ENCODE results near the gene SLC12A8.

The SLC12A8 gene

GRCh38 chr3:125185805-125186204 is 26.7 kb downstream of the SLC12A8 start:
- no peak for DNase-seq

- no peak for DNase-seq
These were observed 32.7 kb downstream of the SLC12A8 start for GRCh38 chr3:125179884-125180240.

DNA sequence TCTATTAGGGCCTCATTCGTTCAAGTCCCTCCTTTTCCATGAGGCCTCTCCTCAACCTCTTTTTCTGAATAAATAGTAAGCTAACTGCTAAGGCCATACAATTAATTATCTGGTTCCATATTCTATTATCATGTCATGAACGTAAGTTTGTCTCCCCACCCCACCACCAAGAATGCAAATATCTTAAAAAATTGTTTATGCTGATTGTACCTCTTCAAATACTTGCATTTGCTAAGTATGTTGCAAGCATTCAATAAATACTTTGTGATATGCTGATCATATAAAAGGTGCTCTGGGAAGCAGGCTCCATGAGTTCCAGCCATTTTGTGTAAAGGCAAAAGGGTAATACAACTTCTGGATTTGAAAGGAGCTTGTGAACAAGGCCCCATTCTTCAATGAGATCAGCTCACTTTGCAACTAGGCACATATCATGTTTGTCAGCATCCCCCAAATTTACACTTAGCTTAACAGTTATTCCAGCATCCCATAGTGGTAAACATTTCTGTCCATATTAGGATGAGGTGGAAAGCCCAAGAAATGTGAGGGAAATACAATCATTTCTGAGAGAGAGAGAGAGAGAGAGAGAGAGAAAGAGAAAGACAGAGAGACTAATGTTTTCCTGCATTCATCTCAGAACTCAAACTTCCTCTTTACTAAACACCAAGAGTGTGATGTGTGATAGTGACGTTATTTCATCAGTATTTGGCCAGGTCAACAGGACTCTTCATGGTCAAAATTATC is 33.2 kb downstream of the SLC12A8 start:
- DNase-seq: no peak

- DNase-seq: no peak
These were observed 34.8 kb downstream of the SLC12A8 start for GRCh38 chr3:125177746-125178145.

DNA sequence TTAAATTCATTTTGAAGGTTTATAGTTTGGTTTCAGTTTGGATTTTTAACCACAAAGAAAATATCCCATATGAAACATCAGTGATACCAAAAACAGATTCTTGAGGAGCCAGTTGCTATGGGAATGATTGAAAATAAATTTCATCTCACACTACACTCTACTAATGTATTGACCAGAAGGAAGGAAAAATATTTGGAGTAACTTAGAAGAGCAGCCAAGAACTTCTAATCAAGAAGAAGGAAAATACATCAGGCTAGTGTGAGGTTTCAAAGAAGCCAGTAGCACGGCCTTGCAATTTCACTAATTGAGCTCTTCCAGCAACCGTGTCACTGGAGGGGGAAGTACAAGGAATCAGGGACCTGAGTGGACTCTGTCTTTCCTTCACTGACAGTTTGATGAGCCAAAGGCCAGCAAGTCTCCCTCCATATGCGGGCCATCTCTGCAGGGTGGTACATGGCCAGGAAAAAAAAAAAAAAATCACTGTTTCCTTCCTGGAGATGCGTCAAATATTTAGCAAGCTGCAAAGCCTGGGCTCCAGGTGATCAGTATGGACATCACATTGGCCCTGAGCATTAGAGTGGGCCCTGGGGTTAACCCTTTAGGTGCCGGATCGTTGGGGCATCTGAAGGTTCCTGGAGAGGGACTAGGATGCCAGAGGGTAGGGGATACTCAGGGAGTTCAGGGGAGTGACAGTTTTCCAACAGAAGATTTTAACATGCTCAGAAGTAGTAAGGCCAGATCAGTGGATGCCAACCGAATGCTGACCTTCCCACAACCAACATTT is 37.1 kb downstream of the SLC12A8 start:
- no peak for DNase-seq

DNA sequence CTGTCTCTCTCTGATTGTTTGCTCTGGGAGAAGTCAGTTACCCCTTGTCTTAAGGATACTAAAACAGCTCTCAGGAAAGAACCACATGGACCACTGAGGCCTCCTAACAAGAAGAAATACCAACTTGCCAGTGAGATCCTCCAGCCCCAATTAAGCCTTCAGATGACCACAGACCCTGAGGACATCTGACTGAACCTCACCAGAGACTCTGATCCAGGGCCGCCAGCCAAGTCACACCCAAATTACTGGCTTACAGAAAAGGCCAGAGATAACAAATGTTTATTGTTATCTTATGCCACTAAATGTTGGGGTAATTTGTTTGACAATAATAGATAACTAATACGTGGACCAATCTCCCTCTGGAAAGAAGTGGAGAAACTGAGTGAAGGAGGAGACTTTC is 40.2 kb downstream of the SLC12A8 start:
- no peak for DNase-seq

DNA sequence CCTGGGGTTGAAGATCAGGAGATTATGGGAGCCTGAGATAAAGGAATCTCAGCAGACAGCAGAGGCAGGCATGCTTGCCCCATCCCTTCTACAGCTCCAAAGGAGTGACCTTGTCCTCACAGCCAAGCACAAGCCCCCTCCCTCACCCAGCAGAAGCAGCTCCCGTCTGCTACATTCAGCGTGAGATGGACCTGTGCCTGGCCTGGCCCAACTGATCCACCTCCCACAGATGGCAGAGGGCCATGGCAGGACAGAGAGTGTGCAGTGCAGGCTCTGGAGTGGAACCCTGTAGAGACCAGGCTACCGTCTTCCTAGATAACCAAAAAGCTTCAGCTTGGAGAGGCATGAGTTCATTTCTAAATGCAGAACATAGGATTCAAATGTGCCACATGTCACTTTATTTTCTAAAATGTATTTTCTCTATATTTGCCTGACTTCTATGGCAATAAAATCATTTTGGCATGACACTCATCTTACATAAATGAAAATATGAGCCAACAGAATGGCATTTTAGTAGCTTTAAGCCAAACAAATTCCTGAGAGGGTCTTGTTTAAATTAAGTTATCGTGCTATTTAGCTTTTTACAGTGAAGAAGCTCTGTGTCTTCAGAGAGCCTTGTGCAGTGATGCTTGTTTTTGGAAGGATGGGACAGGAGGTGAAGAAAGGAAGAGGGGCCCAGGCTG is 43.7 kb downstream of the SLC12A8 start:
- no peak for DNase-seq

DNA sequence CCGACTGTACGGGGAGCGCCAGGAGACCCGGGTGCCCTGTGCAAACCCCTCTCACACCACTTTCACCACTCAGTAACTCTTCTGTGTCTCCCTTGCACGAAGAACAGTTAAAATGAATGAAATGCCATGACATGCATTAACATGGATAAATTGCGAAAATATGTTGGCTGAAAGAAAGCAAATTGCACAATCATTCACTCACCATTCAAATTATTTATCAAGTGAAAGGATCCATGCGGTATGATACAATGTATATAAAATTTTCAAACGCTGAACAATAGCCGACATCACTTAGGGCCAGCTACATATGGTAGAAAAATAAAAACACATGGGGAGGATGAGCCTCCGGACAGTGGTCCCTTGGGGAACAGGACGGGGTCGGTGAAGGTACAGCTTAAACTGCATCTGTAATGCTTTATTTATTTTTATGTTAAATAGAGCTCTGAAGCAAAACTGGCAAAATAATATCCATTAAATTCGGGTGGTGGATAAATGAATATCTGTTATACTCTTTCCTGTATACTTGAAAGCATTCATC is 45.9 kb downstream of the SLC12A8 start:
- DNase-seq: no peak

DNA sequence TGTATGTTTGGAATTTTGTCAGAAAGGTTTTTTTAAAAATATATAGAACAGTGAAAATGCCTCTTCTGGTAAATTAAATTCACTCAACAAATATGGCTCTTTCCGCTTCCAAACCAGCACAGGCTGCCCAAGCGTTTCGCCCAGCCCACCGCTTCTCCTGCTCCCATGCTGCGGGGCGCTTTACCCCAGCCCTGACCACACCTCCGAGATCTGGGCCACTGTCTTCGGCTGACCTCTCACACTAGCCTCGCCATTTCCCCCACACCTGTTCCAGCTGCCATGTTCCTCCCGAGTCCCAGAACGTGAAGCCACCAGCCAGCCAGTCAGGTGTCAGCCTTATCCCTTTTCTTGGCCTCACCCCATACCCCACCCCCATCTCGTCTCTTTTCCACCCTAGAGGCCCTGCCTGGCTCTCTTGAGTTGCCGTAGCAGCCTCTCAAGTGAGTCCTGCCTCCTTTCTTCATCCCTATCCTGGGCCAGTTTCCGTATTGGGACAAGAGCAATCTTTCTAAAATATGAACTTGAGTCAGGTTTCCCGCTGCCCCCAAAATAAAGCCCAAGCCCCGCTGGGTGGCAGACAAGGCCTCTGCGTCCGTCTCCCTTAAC is 46.5 kb downstream of the SLC12A8 start:
- DNase-seq: no peak

GRCh38 chr3:125165189-125165947 is 47.2 kb downstream of the SLC12A8 start:
- peak; percentile 49 to 53 for DNase-seq

DNA sequence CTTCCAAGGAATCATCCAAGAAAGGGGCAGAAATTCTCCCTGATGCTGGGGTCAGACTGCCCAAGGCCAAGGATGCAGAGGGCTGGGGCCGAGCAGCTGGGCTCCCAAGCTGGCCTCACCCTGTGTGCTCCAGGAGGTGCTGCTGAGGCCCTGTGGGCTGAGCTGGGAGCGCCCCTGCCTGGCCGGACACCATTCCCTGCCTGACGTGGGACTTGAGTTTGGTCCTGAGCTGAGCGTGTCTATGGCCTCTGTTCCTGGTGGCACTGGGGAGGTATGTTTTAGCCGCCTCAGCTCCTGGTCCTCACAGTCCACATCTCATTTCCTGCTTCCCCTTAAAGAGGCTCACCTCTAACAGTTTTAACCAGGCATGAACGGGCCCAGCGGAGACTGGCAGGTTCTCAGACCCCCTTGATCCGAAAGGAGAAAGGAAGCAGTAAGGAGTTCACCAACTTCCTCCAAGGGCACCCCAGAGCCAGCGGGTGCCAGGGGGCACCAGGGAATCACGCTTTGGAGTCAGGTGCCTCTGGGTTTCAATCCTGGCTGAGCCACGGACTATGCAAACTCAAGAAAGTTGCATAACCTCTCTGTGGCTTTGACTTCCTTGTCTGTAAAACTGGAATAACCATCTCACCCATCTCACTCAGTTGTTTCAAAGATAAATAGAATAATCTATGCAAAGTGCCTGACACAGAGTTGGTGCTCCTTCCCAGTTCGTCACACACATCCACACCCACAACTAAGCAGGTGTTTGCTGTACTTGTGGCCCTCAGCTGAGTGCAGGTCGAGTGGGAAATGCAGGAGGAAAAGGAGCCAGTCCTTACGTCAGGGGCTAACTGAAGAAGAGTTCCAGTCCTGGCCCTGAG is 48.6 kb downstream of the SLC12A8 start:
- DNase-seq: peak; percentile 72 to 77

DNA sequence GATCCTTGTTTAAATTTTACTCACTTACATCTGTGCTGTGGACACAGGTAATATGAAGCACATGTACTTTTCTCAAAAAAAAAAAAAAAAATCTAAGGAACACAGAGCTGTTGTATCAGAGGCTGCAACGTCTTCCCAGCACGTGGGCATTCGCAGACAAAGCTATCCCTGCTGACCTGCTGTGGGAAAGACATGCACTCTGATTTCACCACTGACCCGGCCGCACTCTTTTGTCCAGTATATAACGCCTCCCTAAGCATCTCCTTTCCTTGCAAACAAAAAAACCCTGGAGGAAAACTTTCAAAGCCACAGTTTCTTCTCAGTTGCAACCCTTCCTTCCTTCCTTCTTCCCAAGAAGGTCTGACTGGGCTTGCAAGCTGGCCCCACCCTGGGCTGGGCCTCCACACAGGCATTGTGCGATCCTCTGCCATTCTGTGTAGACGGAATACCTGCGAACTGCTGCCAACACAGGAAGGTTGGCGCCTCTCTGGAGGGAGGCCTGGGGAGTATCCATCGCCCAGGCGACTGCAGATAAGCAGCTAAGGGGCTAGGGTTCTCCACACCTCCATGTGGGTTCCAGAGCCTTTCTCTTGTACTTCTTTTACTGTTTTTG is 50.8 kb downstream of the SLC12A8 start:
- no peak for DNase-seq

DNA sequence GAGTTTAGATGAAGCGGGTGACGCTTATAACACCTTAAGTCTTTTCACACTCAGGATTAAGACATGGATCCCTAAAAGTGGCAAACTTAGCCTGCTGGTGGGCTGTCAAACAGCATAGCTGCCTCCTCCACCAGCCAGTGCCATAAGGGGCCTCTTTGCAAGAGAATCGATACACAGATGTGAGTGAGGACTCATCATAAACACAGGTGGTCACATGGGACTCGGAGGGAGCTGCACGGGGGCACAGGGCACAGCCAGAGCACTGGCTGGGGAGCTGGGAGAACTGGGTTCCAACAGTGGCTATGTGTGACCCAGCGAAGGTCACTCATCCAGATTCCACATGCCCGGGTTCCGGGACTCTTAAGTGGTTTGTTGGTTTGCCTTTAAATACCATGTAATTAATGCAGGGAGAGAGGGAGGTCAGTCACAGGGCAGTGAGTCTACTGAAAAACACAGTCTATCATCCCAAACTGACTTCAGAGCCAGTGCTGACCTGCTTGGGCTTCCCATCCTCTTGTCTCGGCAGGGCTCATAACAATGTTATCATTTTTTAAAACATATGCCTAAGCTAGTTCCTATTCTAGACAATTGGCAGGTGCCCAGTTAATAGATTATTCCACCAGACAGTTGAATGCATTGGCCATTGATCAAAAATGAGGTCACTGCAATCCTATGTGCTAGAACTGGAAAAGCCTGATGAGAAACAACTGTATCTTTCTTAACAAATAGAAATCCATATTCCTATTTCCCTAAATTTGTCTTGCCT is 51.8 kb downstream of the SLC12A8 start:
- DNase-seq: no peak

GRCh38 chr3:125157183-125157582 is 55.4 kb downstream of the SLC12A8 start:
- DNase-seq: no peak

DNA sequence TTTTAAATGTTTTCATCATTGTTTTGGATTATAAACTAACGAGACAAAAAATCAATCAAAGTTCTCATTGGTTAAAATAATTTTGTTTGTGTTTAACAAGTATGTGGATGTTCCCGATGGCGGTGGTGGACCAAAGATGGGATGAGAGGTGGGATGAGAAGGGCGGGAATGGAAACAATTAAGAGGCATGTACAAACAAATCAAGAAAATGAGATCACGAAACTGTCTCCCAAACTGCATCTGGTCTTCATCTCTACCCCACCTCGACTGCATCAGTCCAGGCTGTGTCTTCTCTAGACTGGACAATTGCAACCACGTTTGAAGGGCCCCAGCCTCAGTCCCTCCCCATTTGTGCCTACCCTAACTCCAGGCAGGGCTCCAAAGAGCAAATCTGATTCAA is 56.1 kb downstream of the SLC12A8 start:
- DNase-seq: no peak

DNA sequence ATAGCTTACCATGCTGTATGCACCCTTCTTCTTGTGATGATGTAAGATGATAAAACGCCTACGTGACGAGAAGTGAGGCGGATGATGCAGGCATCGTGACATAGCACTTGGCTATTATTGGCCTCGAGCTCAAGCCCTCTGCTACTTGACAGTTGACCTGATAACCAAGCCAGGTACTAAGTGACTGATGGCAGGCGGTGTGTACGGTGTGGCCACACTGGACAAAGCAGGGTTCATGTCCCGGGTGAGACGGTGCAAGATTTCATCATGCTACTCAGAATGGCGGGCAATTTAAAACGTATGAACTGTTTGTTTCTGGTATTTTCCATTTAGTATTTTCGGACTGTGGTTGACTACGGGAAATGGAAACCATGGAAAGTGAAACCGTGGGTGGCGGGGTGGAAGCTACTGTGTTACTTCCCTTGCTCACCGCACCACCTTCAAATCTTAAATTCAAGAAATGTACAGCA is 57.7 kb downstream of the SLC12A8 start:
- peak; percentile 72 to 88 for DNase-seq

GRCh38 chr3:125154110-125154509 is 58.4 kb downstream of the SLC12A8 start:
- DNase-seq: no peak

- DNase-seq: no peak
These were observed 59.6 kb downstream of the SLC12A8 start for GRCh38 chr3:125152951-125153350.

DNA sequence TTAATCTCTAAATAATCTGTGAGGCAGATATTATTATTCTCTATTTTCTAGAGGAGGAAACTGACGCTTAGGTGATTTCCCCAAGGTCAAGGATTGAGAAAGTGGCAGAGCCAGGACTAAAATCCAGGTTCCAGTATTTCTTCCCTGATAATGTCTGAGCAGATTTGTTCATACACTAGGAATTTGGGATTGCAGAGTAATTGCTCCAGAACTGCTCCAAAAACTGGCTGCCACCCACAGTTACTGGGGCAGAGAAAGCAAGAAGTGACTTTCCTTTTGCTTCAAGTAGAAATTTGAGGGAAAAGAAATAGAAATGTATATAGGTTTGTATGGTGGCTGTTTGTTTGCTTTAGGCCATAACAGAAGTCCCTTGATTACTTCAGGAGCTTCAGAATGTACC is 60.6 kb downstream of the SLC12A8 start:
- no peak for DNase-seq

GRCh38 chr3:125151442-125151817 is 61.1 kb downstream of the SLC12A8 start:
- no peak for DNase-seq

Data from inflammatory macrophage treated with lipopolysaccharide for 1 hour (primary cell).